Ammon's horn (tissue), 1 donor: ENCODE measurements around the gene KHDRBS2.
A peak's percentile ranks its signal among the peaks of the same experiment; 100 is the strongest.
"Not testable (repeated sequence)": the region's sequence is repeated elsewhere in the genome, so short reads cannot be mapped to it uniquely, and the experiment has no call there.

Source experiments
- DNase-seq: peaks from one replicate; pipeline ENCODE4 v3.0.0-alpha.2; 2016; ENCODE audit warnings: low spot score

Gene KHDRBS2

DNA sequence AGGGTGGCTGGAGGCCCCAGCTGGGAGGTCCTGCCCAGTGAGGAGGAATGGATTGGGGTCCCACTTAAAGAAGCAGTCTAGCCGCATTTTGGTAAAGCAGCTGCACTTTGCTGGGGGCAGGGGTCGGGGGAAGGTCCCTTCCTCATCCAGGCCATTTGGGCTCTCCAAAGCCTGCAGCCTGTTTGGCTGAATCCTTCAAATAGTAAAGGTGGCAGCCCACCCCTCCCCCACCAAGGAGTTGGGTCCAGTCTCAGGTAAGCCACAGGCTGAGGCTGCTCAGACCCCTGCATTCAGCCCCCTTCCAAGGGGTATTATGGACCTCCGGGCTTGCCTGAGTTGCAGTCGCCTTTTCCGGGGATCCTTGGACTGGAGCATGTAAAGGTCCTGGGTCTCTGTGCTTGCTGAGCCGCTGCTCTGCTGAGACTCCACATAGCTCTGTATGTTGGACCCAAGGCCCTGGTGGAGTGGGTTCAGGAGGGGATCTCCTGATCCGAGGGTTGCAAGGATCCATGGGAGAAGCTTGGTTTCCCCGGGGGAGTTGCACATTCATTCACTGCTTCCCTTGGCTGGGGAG, 417.4 kb downstream of the KHDRBS2 start:
- DNase-seq = no peak

DNA sequence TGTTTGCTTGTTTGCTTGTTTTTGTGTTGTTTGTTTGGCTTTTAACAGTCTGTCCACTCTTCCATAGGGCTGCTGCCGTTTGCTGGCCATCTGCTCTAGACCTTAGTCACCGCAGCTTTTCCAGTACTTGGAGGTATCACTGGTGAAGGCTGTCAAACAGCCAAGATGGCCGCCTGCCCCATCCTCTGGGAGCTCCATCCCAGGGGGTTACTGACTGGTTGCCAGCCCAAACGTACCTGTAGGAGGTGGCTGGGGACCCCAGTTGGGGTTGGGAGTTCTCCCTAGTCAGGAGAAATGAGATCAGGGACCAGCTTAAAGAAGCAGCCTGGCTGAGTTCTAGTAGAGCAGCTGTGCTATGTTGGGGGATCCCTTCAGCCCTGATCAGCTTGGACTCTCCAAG, 418.4 kb downstream of the KHDRBS2 start:
- DNase-seq = no peak

DNA sequence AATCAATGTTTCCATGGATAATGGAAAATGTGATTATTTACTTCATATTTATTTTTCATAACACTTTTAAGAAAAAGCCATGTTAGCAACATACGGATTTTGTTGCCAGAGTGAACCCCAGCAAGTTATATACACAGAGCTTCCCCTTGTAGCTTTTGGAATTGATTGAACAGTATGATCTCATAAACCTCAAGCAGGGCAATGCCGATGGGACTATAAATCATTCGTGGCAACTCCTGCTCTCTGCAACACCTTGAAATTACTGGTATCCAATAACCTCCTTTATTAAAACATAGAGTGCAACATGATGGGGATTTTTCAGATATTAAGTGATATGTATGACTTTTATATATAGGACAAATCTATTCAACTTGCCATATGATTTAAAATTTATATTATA, 428.5 kb downstream of the KHDRBS2 start:
- DNase-seq = no peak

DNA sequence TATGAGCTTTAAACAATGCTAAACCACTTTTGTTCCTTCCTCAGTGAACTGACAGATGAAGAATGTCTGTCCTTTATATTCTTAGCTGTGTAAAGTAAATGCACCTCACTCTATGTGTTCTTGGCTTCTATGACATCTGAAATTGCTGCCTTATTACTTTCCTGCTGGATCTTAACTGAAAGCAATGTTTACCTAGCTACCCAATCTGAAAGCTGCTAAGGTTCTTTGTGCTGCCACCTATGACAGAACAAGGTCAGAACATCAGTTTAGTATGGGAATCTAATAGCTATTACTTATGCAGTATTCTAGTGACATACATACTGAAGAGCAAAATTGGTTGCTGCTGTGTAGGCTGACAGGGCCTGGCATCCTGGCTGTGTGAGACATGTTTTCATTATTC, 444.1 kb downstream of the KHDRBS2 start:
- DNase-seq = no peak

DNA sequence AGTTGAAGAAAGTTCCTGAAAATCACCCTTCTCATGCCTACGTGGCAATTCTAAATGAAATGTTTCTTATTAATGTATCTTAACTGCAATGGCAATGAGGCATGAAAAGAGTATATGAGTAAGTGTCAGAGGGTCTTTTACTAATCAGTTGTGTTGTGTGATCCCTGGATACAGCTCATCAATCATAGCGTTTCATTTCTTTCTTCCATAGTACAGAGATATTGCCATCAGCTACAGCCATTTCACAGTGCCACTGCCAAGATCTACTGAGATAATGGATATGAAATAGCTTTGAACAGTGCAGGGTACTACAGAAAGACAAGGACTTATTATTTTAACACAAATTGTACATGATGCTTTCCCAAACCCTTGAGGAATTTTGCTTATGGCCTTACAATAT, 450.8 kb downstream of the KHDRBS2 start:
- DNase-seq = no peak

DNA sequence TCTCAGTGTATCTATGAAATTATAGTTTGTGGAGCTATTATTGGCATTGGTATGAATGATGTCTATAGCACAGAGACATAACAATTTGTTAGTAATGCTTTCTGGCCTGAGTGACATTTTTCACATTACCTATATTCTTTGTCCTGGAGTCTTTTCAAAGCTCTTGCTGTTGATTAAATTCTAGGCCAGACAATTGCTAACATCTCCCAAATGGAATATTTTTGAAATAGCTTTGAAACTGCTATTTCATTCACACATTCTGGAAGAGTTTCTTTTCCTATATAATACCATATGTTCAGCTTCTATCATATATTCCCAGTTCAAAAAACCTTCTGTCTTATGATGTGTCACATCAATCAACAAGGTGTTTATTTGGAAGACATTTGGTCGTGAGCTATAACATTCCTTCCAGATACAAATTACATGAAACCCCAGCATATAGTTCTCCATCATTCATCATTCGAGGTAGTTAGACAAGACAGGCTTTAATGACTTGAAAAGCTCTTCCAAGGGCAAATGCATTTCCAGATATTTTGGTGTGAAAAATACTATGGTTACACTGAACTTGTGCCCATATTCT, 452.8 kb downstream of the KHDRBS2 start:
- no peak for DNase-seq

- no peak for DNase-seq
Measured at GRCh38 chr6:61817716-61818115, 468.3 kb downstream of the KHDRBS2 start.

- no peak for DNase-seq
Measured at GRCh38 chr6:61810047-61810446, 476.0 kb downstream of the KHDRBS2 start.

GRCh38 chr6:61809004-61809595, 476.9 kb downstream of the KHDRBS2 start:
- DNase-seq = peak; percentile 64

DNA sequence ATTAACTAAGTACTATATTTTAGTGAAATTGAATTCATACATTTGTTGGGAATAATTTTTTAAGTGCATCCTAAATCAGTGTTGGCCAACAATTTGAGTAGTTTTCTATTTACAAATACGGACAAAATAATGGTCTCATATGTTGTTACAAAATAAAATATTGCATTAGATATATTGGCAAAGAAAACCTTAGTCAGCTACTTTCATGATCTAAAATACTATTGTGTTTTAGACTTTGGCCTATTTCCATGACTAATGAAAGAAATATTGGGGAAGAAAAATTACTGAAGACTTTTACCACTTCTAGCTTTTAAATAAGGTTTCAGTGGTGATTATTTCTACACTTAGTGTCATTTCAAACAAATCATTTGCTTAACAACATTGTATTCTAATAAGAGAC, 498.0 kb downstream of the KHDRBS2 start:
- no peak for DNase-seq

GRCh38 chr6:61769446-61769845, 516.6 kb downstream of the KHDRBS2 start:
- not testable (repeated sequence) for DNase-seq

DNA sequence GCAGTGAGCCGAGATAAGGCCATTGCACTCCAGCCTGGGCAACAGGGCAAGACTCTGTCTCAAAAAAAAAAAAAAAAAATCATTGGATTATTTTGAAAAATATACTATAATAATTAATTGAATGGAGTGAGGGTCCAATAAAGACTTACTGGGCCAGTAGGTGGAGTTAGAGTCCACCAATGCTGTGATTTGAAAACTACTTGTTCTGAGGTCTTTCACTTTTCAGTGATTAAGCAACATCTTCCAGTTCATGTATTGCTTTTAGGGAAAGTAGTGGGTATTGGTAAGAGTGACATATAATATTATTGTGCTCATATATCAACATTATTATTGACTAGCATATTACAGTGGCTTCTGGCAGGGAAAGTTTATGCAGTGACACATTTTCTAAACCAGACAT, 530.3 kb downstream of the KHDRBS2 start:
- no peak for DNase-seq

GRCh38 chr6:61751986-61752385, 534.0 kb downstream of the KHDRBS2 start:
- DNase-seq = no peak

DNA sequence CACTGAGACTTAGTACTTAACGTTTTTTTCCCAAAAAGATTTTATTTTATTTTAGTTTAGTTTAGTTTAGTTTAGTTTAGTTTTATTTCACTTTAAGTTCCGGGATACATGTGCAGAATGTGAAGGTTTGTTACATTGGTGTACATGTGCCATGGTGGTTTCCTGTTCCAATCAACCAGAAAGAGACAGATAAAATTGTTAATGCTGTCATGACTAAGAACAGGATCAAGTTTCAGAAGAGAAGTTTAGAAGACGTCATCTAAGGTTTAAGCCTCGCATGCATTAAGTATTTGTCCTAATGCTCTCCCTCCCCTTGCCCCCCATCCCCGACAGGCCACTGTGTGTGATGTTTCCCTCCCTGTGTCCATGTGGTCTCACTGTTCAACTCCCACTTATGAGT, 540.0 kb downstream of the KHDRBS2 start:
- no peak for DNase-seq

DNA sequence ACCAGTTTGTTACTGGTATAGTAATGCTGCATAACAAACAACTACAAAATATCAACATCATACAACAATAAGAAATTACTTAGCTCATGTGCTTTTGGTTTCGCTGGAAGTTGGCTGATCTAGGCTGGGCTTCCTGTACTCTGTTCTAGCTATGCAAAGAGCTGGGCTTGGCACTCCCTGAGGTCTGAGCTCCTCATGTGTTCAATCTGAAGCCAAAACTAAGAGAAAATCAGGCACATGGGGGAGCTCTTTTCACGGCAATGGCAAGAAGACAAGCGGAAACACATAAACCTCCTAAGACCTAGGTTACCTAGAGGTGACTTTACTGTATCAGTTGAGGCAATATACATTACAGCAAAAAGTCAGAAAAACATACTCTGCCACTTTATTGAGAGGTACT, 574.2 kb downstream of the KHDRBS2 start:
- DNase-seq = no peak

DNA sequence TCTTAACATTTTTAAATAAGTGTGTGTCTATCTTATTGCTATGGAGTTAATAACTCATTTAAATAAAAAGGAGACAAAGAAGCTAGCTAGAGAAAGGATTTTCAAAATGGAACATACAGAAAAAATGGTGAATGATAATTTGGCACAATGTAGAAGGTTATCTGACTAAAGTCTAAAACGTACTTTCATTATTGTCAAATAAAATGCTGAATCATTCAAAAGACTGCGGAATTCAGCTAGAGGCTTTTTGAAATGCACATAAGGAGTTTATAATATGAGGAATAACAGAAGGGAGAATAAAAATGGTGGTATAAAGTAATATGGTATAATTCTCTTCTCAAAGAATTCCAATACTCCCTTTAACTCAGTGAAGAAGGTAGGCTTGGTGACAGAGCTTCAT, 597.9 kb downstream of the KHDRBS2 start:
- no peak for DNase-seq

- no peak for DNase-seq
Measured at GRCh38 chr6:61682562-61682961, 603.5 kb downstream of the KHDRBS2 start.

GRCh38 chr6:61679625-61680024, 606.4 kb downstream of the KHDRBS2 start:
- no peak for DNase-seq

GRCh38 chr6:61675734-61676133, 610.3 kb downstream of the KHDRBS2 start:
- DNase-seq = no peak

DNA sequence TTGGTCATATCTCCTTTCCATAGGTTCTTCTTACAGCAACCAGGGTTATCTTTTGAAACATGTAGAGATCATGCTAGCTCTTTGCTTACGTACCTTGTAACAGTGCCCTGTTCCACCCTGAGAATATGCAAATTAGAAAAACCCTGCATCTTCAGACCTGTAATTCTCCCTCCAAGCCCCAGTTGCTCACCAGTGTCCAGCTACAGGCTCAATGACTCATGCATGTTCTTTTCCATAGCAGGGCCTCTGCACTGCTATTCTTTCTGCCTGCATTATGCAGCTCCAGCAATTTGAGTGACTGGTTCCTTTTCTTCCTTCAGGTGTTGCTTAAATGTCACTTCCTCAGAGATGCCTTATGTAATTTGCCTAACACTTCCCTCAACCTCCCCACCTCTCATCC, 636.2 kb downstream of the KHDRBS2 start:
- DNase-seq = no peak

GRCh38 chr6:61640463-61640862, 645.6 kb downstream of the KHDRBS2 start:
- no peak for DNase-seq
